Activated CD8-positive, alpha-beta T cell treated with anti-CD3 and anti-CD28 coated beads, Interleukin-2, amount 10 ng/mL, durations not matched to agents 7 days and 5 days (primary cell): Measurements from ENCODE around the gene C5. TPM values are rescaled to one million over a fixed set of nuclear protein-coding genes. Genes with fewer than 3 reads are reported as not detected.

Experiments used
- ATAC-seq: fragments of 150-1000 bp; cut with Tn5 transposase; one replicate; pipeline ENCODE4 v1.10.0; 2021; ENCODE audit warnings: moderate library complexity
- CTCF ChIA-PET: fragments of 350-600 bp; sonication (Branson Sonifier 250); formaldehyde crosslinking; loops from one replicate; lab custom pipeline; 2021; ENCODE audit warnings: antibody characterized with exemption; lab: Charles Lee
- POLR2A ChIA-PET: fragments of 350-600 bp; sonication (Branson Sonifier 250); formaldehyde crosslinking; loops from one replicate; lab custom pipeline; 2021; ENCODE audit warnings: antibody characterized with exemption; lab: Charles Lee
- DNase-seq: peaks from one replicate; pipeline ENCODE4 v3.0.0-alpha.2; 2020
- H3K27ac Mint-ChIP-seq: one replicate; pipeline ENCODE4 v1.8.0; 2021; ENCODE audit warnings: mild to moderate bottlenecking, mixed read lengths
- H3K27me3 Mint-ChIP-seq: one replicate; pipeline ENCODE4 v1.8.0; 2021; ENCODE audit warnings: low read depth, mixed read lengths
- H3K36me3 Mint-ChIP-seq: one replicate; pipeline ENCODE4 v1.8.0; 2021; ENCODE audit warnings: low read depth, mixed read lengths
- H3K4me1 Mint-ChIP-seq: one replicate; pipeline ENCODE4 v1.8.0; 2021; ENCODE audit warnings: low read depth, mixed read lengths
- H3K4me3 Mint-ChIP-seq: one replicate; pipeline ENCODE4 v1.8.0; 2021; ENCODE audit warnings: mild to moderate bottlenecking, mixed read lengths
- H3K9me3 Mint-ChIP-seq: one replicate; pipeline ENCODE4 v1.8.0; 2022; ENCODE audit warnings: mixed read lengths; ENCODE audit not compliant: insufficient read depth
- total RNA-seq, 2 experiments: library from RNA; stranded (reverse); gene quantifications; one replicate each; pipeline ENCODE4 v1.2.3, GENCODE V29; 2021

Gene C5
- total RNA-seq, 2 experiments from 2014 or later = 1.3 to 2.3 TPM

DNA sequence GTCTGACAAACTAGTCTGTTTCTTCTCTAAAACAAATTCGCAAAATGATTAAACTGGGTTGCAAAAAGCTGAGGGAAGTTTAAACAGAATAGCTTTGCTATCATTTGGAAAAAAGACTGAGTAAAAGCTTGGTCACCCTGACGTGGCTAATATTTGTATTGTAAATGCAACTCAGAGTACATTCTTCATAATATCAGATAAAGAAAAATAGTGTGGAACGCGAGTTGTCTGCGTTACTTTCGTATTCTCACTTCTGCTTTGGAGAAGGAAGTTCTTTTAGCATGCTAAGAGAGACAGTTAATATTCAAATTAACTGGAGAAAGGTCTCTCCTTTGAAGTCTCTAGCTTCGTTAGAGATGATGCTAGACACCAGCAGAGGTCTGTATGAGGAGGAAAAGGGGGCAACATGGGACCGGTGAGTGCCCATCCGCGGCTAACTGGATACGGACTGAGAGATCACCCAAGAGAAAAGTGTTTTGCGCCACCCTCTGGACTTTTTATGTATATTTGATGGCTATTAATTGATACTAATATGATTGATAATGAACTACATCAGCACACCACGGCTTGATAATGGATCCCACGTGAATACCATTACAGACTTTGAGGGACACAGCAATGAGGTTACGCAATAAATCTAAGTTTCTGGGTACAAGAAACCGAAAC is 21.8 kb upstream of the C5 start:
- Mint-ChIP-seq H3K27ac (peak overlapping the region; percentile 90), H3K4me3 (peak overlapping the region; percentile 82), H3K36me3 (peaks cover 23% of the 10 kb centered on the region), H3K27me3 (no peaks in the 10 kb centered on the region), H3K4me1 (peaks cover 55% of the 10 kb centered on the region), H3K9me3 (peaks cover 10% of the 10 kb centered on the region)
- CTCF ChIA-PET = interaction anchor here (0.7 to 5.9 kb wide), 20 partner anchors 11 to 336 kb away, joined by 3 to 70 read pairs (median 3); partner anchors contain the start of gene RAB14
- peak; percentile 4 for ATAC-seq
- peak; percentile 57 for DNase-seq
- POLR2A ChIA-PET = interaction anchor here (0.6 to 1.6 kb wide), 8 partner anchors 87 to 303 kb away, joined by 3 to 6 read pairs (median 3); partner anchors contain the start of gene FBXW2

DNA sequence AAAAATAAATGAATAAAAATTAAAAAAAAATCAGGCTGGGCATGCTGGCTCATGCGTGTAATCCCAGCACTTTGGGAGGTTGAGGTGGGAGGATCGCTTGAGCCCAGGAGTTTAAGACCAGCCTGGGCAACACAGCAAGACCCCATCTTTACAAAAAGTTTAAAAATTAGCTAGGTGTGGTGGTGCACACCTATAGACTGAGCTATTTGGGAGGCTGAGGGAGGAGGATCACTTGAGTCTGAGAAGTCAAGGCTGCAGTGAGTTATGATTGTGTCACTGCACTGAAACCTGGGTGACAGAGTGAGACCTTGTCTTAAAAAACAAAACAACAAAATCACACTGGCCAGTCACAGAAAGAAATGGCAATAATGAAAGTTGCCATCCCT is 21.3 kb upstream of the C5 start:
- H3K36me3 Mint-ChIP-seq = peaks cover 25% of the 10 kb centered on the region
- H3K27me3 Mint-ChIP-seq = no peaks in the 10 kb centered on the region
- ChIA-PET POLR2A (interaction anchor here (0.6 to 1.6 kb wide), 8 partner anchors 88 to 316 kb away, joined by 3 to 6 read pairs (median 3); partner anchors contain the start of gene FBXW2), CTCF (interaction anchor here (0.7 to 5.9 kb wide), 19 partner anchors 11 to 335 kb away, joined by 3 to 70 read pairs (median 3); no protein-coding TSS in a partner anchor)
- peaks cover 10% of the 10 kb centered on the region for H3K9me3 Mint-ChIP-seq
- ATAC-seq (no peak), DNase-seq (peak; percentile 28)
- H3K4me1 Mint-ChIP-seq = peaks cover 49% of the 10 kb centered on the region
- peak overlapping the region; percentile 90 for H3K27ac Mint-ChIP-seq
- H3K4me3 Mint-ChIP-seq = peak overlapping the region; percentile 82

DNA sequence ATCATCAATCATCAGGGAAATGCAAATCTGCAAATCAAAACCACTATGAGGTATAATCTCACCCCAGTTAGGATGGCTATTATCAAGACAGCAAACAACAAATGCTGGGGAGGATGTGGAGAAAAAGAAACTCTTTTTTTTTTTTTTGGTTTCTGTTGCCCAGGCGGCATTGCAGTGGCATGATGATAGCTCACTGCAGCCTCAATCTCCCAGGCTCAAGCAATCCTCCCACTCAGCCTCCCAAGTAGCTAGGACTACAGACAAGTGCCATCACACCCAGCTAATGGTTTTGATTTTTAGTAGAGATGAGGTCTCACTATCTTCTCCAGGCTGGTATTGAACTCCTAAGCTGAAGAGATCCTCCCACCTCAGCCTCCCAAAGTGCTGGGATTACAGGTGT is 19.3 kb upstream of the C5 start:
- Mint-ChIP-seq H3K9me3 (peaks cover 10% of the 10 kb centered on the region), H3K4me1 (peaks cover 36% of the 10 kb centered on the region), H3K36me3 (peaks cover 21% of the 10 kb centered on the region), H3K27ac (no peak overlapping the region), H3K4me3 (no peak overlapping the region), H3K27me3 (no peaks in the 10 kb centered on the region)
- DNase-seq (no peak), ATAC-seq (no peak)
- ChIA-PET POLR2A (no interaction called here), CTCF (interaction anchor here (3.9 to 5.9 kb wide), 2 partner anchors 9 to 88 kb away, joined by 42 to 70 read pairs; no protein-coding TSS in a partner anchor)

DNA sequence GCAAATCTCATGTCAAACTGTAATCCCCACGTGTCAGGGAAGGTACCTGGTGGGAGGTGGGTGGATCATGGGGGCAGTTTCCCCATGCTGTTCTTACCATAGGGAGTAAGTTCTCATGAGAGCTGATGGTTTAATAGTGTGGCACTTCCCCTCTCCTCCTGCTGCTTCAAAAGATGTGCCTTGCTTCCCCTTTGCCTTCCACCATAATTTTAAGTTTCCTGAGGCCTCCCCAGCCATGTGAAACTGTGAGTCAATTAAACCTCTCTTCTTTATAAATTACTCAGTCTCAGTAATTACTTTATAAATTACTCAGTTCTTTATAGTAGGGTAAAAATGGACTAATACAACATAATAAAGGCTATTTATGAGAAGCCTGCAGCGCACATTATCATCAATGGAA is 17.6 kb upstream of the C5 start:
- ChIA-PET CTCF (interaction anchor here (1.1 to 5.9 kb wide), 2 partner anchors 7 to 312 kb away, joined by 4 to 70 read pairs; no protein-coding TSS in a partner anchor), POLR2A (no interaction called here)
- Mint-ChIP-seq H3K36me3 (peaks cover 21% of the 10 kb centered on the region), H3K4me1 (peaks cover 31% of the 10 kb centered on the region), H3K27ac (no peak overlapping the region), H3K27me3 (peaks cover 2% of the 10 kb centered on the region), H3K9me3 (peaks cover 10% of the 10 kb centered on the region), H3K4me3 (no peak overlapping the region)
- DNase-seq (no peak), ATAC-seq (no peak)

DNA sequence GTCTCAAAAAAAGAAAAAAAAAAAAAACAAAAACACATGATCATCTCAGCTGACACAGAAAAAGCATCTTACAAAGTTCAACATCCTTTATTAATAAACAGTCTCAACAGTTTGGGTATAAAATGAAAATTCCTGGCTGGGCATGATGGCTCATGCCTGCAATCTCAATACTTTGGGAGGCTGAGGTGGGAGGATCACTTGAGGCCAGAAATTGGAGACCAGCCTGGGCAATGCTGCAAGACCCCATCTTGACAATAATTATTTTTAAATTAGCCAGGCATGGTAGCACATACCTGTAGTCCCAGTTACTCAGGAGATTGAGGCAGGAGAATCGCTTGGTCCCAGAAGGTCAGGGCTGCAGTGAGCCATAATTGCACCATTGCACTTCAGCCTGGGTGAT is 16.8 kb upstream of the C5 start:
- CTCF ChIA-PET = no interaction called here
- H3K9me3 Mint-ChIP-seq = peaks cover 10% of the 10 kb centered on the region
- no peak overlapping the region for H3K27ac Mint-ChIP-seq
- peaks cover 2% of the 10 kb centered on the region for H3K27me3 Mint-ChIP-seq
- H3K36me3 Mint-ChIP-seq = peaks cover 21% of the 10 kb centered on the region
- no peak for DNase-seq
- H3K4me1 Mint-ChIP-seq = peaks cover 31% of the 10 kb centered on the region
- no peak overlapping the region for H3K4me3 Mint-ChIP-seq
- no peak for ATAC-seq
- POLR2A ChIA-PET = no interaction called here

DNA sequence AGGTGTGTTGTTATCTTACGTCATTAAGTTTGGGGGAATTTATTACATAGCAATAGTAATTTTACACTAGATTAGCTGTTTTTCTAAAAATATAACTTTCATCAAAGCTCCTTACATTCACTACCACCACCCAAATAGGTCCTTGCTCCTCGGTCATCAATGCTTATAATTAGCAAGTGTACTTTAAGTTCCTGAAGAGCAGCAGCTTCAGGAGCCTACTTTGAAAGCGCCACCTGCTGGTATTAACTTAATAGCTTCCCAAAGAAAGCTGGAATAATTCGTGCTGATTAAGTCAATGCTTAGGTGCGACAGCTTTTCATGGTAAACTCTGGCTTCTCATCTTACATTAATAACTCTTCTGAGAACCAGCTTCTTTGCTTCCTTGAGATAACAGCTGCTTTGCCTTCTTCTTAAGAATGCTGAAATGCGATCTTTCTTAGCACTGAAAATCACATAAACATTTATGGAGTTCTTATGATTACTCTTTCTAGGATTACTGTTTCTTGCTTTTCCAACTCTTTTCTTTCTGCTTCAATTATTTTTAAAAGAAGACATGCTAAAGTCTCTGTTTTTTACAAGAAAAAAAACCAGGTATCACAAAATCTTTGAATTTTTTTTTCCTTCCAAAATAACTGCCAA is 10.0 kb upstream of the C5 start:
- no peaks in the 10 kb centered on the region for H3K36me3 Mint-ChIP-seq
- no peak overlapping the region for H3K4me3 Mint-ChIP-seq
- no peak for ATAC-seq
- peak; percentile 42 for DNase-seq
- H3K9me3 Mint-ChIP-seq = peaks cover 6% of the 10 kb centered on the region
- peaks cover 5% of the 10 kb centered on the region for H3K27me3 Mint-ChIP-seq
- CTCF ChIA-PET = interaction anchor here (0.7 to 8.5 kb wide), 55 partner anchors 8 to 440 kb away, joined by 3 to 98 read pairs (median 4); partner anchors contain the start of genes C5 and PSMD5
- POLR2A ChIA-PET = interaction anchor here (0.6 kb wide), 1 partner anchor 182 kb away, joined by 3 read pairs; no protein-coding TSS in a partner anchor
- no peak overlapping the region for H3K27ac Mint-ChIP-seq
- H3K4me1 Mint-ChIP-seq = peaks cover 14% of the 10 kb centered on the region

DNA sequence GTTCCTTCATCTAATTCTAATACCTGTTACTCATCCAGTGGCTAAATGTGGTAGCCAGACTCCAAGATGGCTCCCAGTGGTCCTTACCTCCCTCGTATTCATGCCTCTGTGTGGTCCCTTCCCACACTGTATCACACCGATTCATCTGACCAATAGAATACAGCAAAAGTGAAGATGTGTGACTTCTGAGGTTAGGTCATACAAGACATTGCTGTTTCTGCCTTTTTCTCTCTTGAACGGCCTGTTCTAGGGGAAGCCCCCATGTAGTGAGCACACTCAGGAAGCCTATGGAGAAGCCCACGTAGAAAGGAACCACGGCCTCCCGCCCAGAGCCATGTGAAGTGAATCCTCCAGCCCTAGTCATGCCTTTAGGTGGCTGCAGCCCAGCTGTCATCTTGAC is 9.4 kb upstream of the C5 start:
- H3K27me3 Mint-ChIP-seq = peaks cover 5% of the 10 kb centered on the region
- ChIA-PET POLR2A (no interaction called here), CTCF (interaction anchor here (0.8 to 8.5 kb wide), 50 partner anchors 8 to 440 kb away, joined by 3 to 98 read pairs (median 4); partner anchors contain the start of genes C5 and PSMD5)
- no peak overlapping the region for H3K4me3 Mint-ChIP-seq
- peaks cover 14% of the 10 kb centered on the region for H3K4me1 Mint-ChIP-seq
- ATAC-seq (no peak), DNase-seq (no peak)
- no peak overlapping the region for H3K27ac Mint-ChIP-seq
- H3K36me3 Mint-ChIP-seq = no peaks in the 10 kb centered on the region
- peaks cover 6% of the 10 kb centered on the region for H3K9me3 Mint-ChIP-seq

DNA sequence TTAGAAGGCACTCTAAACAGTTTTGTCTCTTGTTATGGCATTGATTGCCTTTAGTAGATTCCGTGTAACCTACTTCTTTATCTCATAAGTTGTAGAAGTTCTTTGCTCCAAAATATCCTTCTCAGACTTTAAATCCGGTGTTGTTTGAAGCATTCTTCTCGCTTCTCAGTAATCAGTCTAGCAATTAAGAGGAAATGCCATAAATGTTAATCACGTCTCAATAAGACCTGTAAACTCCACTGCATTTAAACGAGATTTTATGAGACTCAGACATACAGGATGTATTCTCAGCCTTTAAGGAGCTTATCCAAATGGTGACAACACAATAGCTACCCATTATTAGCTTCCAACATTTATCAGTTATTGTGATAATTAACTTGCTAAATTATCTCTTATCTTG is 7.7 kb upstream of the C5 start:
- ATAC-seq (no peak), DNase-seq (no peak)
- CTCF ChIA-PET = interaction anchor here (0.5 to 8.5 kb wide), 4 partner anchors 8 to 303 kb away, joined by 3 to 98 read pairs (median 56); partner anchors contain the start of gene C5
- Mint-ChIP-seq H3K4me3 (no peak overlapping the region), H3K27ac (no peak overlapping the region), H3K27me3 (peaks cover 3% of the 10 kb centered on the region), H3K36me3 (no peaks in the 10 kb centered on the region), H3K4me1 (peaks cover 9% of the 10 kb centered on the region), H3K9me3 (peaks cover 6% of the 10 kb centered on the region)
- POLR2A ChIA-PET = no interaction called here

DNA sequence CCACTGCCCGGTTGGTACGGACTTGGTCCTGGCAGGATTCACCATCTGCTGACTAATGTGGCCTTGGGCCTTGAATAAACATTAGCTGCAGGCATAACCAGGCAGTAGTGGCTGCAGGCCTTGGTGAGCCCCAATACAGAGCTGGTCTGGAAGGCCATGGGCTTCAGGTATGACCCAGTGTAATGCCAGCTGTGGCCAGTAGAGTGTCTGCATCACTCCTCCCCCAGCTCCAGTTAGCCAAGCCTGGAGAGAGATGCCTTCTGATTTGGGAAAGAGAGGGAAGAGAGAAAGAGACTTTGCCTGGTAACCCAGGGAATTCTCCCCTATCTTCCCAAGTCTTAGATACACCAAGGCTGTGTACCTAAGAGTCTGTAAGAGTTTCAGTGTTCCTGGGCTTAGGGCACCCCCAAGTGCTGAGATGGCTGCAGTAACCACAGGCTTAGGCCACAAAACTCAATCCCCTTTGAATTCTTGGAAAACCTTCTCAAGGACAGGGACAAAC is 5.6 kb upstream of the C5 start:
- Mint-ChIP-seq H3K4me1 (no peaks in the 10 kb centered on the region), H3K27me3 (peaks cover 3% of the 10 kb centered on the region), H3K27ac (no peak overlapping the region), H3K36me3 (no peaks in the 10 kb centered on the region), H3K9me3 (peaks cover 6% of the 10 kb centered on the region), H3K4me3 (no peak overlapping the region)
- CTCF ChIA-PET = interaction anchor here (0.7 to 8.5 kb wide), 8 partner anchors 13 to 301 kb away, joined by 3 to 82 read pairs (median 6); no protein-coding TSS in a partner anchor
- POLR2A ChIA-PET = no interaction called here
- DNase-seq (peak; percentile 33), ATAC-seq (peak; percentile 69)

DNA sequence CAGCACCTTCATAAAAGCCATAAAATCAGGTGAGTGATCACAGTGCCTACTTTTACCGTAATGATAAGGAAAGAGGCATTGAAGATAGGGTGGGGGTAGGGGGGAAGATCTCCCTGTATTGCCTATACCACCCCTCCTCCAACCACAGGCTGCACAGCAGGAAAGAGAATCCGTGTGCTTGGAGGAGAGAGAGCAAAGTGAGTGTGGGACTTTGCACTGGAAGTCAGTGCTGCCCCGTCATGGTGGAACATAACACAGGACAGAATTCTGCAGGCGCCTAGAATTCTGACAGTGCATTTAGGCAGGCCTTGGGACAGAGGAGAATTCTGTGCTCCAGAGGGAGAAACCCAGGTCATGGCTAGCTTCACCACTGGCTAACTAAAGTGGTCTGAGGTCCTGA is 3.5 kb upstream of the C5 start:
- ChIA-PET POLR2A (no interaction called here), CTCF (interaction anchor here (1.1 to 4.1 kb wide), 2 partner anchors 73 to 298 kb away, joined by 3 to 23 read pairs; no protein-coding TSS in a partner anchor)
- H3K36me3 Mint-ChIP-seq = no peaks in the 10 kb centered on the region
- no peak overlapping the region for H3K27ac Mint-ChIP-seq
- peaks cover 3% of the 10 kb centered on the region for H3K27me3 Mint-ChIP-seq
- H3K4me1 Mint-ChIP-seq = no peaks in the 10 kb centered on the region
- H3K9me3 Mint-ChIP-seq = peaks cover 6% of the 10 kb centered on the region
- DNase-seq (no peak), ATAC-seq (no peak)
- no peak overlapping the region for H3K4me3 Mint-ChIP-seq

DNA sequence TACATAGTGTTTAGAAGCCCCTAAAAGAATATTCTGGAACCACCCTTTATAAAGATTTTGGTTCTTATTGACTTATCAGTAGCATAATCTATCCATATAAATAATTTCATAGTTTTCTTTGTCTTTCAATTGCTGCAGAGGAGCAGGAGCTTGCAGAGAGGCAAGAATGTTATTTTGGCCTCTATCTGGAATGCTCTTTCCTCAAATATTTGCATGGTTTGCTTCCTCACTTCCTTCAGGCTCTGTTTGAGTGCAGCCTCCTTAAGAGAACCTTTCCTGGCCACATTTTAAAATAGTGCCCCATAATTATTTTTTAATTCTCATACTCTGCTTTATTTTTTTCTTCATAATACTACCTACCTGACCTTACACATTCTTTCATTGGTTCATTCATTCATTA is 1.5 kb downstream of the C5 start:
- ChIA-PET CTCF (interaction anchor here (3.9 kb wide), 1 partner anchor 11 kb away, joined by 30 read pairs; no protein-coding TSS in a partner anchor), POLR2A (no interaction called here)

More for the DNA sequence above, 1.5 kb downstream of the C5 start:
- H3K27me3 Mint-ChIP-seq = no peaks in the 10 kb centered on the region
- H3K27ac Mint-ChIP-seq = no peak overlapping the region
- no peak for ATAC-seq
- no peaks in the 10 kb centered on the region for H3K36me3 Mint-ChIP-seq
- no peaks in the 10 kb centered on the region for H3K9me3 Mint-ChIP-seq
- H3K4me1 Mint-ChIP-seq = no peaks in the 10 kb centered on the region
- no peak overlapping the region for H3K4me3 Mint-ChIP-seq
- DNase-seq = no peak
